Measurements from ENCODE around the gene RAP1GAP2. TPM values are rescaled to one million over a fixed set of nuclear protein-coding genes. Genes with fewer than 3 reads are reported as not detected.

Gene RAP1GAP2
- 10.6 TPM for total RNA-seq (ENCODE audit: unreplicated experiment)
- long read RNA-seq, full-length matches to known transcripts: 1 of 1 reads
- long read RNA-seq, partial matches to known transcripts: 0 of 1 reads
- long read RNA-seq, other reads (novel, unspliced or antisense): 0 of 1 reads

- Mint-ChIP-seq H3K4me1 (ENCODE audit: unreplicated experiment) (peaks cover 1% of the 10 kb centered on the region), H3K4me3 (ENCODE audit: unreplicated experiment) (no peak within 1 kb of the TSS), H3K27me3 (ENCODE audit: unreplicated experiment) (no peaks in the 10 kb centered on the region), H3K36me3 (ENCODE audit: low read depth, unreplicated experiment) (no peaks in the 10 kb centered on the region), H3K9me3 (ENCODE audit: unreplicated experiment) (no peaks in the 10 kb centered on the region), H3K27ac (ENCODE audit: unreplicated experiment) (no peak within 1 kb of the TSS)
- DNase-seq (ENCODE audit: low spot score): no peak
- TF ChIP-seq, protein P1, sequence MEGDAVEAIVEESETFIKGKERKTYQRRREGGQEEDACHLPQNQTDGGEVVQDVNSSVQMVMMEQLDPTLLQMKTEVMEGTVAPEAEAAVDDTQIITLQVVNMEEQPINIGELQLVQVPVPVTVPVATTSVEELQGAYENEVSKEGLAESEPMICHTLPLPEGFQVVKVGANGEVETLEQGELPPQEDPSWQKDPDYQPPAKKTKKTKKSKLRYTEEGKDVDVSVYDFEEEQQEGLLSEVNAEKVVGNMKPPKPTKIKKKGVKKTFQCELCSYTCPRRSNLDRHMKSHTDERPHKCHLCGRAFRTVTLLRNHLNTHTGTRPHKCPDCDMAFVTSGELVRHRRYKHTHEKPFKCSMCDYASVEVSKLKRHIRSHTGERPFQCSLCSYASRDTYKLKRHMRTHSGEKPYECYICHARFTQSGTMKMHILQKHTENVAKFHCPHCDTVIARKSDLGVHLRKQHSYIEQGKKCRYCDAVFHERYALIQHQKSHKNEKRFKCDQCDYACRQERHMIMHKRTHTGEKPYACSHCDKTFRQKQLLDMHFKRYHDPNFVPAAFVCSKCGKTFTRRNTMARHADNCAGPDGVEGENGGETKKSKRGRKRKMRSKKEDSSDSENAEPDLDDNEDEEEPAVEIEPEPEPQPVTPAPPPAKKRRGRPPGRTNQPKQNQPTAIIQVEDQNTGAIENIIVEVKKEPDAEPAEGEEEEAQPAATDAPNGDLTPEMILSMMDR (IDR thresholded peaks at IDR 0.05; ENCODE audit: unreplicated experiment): no peak
Observed at GRCh38 chr17:2796164-2797125, at the start of gene RAP1GAP2. Gene RAP1GAP2 (plus strand): TSS chr17:2796438. CDS start chr17:2796528, 90 bp downstream.

- peaks cover 10% of the 10 kb centered on the region for H3K27me3 Mint-ChIP-seq (ENCODE audit: unreplicated experiment)
- H3K4me3 Mint-ChIP-seq (ENCODE audit: unreplicated experiment): peak within 1 kb of the TSS; percentile 68
- H3K4me1 Mint-ChIP-seq (ENCODE audit: unreplicated experiment): peaks cover 25% of the 10 kb centered on the region
- DNase-seq (ENCODE audit: low spot score): no peak
- TF ChIP-seq, protein P1 (IDR thresholded peaks at IDR 0.05; ENCODE audit: unreplicated experiment): no peak
- H3K36me3 Mint-ChIP-seq (ENCODE audit: low read depth, unreplicated experiment): no peaks in the 10 kb centered on the region
- no peak within 1 kb of the TSS for H3K27ac Mint-ChIP-seq (ENCODE audit: unreplicated experiment)
- no peaks in the 10 kb centered on the region for H3K9me3 Mint-ChIP-seq (ENCODE audit: unreplicated experiment)
Observed at GRCh38 chr17:2749058-2749783, 47.0 kb upstream of the RAP1GAP2 start, which contains the start of gene CCDC92B. Gene CCDC92B (minus strand): TSS chr17:2749652. CDS start chr17:2735145, 14,507 bp downstream.

DNA sequence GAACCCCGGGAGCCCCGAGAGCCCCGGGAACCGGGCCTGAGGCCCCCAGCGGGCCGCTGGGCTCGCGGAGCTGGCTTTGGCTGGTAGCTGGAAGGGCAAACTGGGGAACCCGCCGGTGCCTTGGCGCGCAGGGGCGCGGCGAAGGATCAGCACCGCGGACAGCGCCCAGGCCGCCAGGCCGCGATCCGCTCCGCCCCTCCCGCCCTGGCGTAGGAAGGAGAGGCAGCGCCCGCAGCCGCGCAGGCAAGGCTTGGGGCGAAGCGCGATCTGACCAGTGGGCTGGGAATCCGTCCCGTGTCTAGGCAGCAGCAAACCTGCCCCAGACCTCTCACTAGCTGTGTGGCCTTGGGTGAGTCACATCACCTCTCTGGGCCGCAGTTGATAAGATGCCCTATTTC, 46.5 kb upstream of the RAP1GAP2 start:
- Mint-ChIP-seq H3K4me3 (ENCODE audit: unreplicated experiment) (no peak overlapping the region), H3K27ac (ENCODE audit: unreplicated experiment) (no peak overlapping the region), H3K4me1 (ENCODE audit: unreplicated experiment) (peaks cover 24% of the 10 kb centered on the region), H3K36me3 (ENCODE audit: low read depth, unreplicated experiment) (no peaks in the 10 kb centered on the region), H3K9me3 (ENCODE audit: unreplicated experiment) (no peaks in the 10 kb centered on the region), H3K27me3 (ENCODE audit: unreplicated experiment) (peaks cover 7% of the 10 kb centered on the region)
- TF ChIP-seq, protein P1 (IDR thresholded peaks at IDR 0.05; ENCODE audit: unreplicated experiment): no peak
- DNase-seq (ENCODE audit: low spot score): peak; percentile 91

GRCh38 chr17:2750721-2751120, 45.5 kb upstream of the RAP1GAP2 start:
- H3K27ac Mint-ChIP-seq (ENCODE audit: unreplicated experiment): no peak overlapping the region
- TF ChIP-seq, protein P1 (IDR thresholded peaks at IDR 0.05; ENCODE audit: unreplicated experiment): no peak
- DNase-seq (ENCODE audit: low spot score): no peak
- peaks cover 3% of the 10 kb centered on the region for H3K27me3 Mint-ChIP-seq (ENCODE audit: unreplicated experiment)
- no peaks in the 10 kb centered on the region for H3K9me3 Mint-ChIP-seq (ENCODE audit: unreplicated experiment)
- peak overlapping the region; percentile 70 for H3K4me3 Mint-ChIP-seq (ENCODE audit: unreplicated experiment)
- peaks cover 18% of the 10 kb centered on the region for H3K4me1 Mint-ChIP-seq (ENCODE audit: unreplicated experiment)
- no peaks in the 10 kb centered on the region for H3K36me3 Mint-ChIP-seq (ENCODE audit: low read depth, unreplicated experiment)
